GM12878 (cell line): ENCODE data around the gene SNAP29. TPM values are rescaled to one million over a fixed set of nuclear protein-coding genes. Genes with fewer than 3 reads are reported as not detected.

ENCODE experiments used
- ATAC-seq: fragments of 200-7000 bp; cut with Tn5 transposase; 3 replicates; pipeline ENCODE4 v1.9.1; 2020; ENCODE audit warnings: mild to moderate bottlenecking, moderate library complexity
- BruUV-seq: library from RNA; stranded (reverse); fragments of 400-500 nt; replicated peaks from 2 replicates; lab custom pipeline; 2021; lab: Mats Ljungman, UMichigan
- CTCF ChIA-PET: fragments of 300-600 bp; sonication (Branson Sonifier 250); formaldehyde crosslinking; extraction: SDS; loops from one replicate; lab custom pipeline; 2021; ENCODE audit warnings: inconsistent platforms; lab: Yijun Ruan, JAX
- POLR2A ChIA-PET: fragments of 350-600 bp; formaldehyde crosslinking; extraction: SDS; loops from one replicate; lab custom pipeline; 2021; ENCODE audit warnings: inconsistent platforms; lab: Charles Lee
- RAD21 ChIA-PET: fragments of 300-600 bp; sonication (Branson Sonifier 250); formaldehyde crosslinking; loops from one replicate; lab custom pipeline; 2023; ENCODE audit warnings: antibody characterized with exemption; ENCODE audit not compliant: unreplicated experiment; lab: Charles Lee
- SMC1A ChIA-PET: fragments of 300-600 bp; sonication (Branson Sonifier 250); formaldehyde crosslinking; loops from one replicate; lab custom pipeline; 2023; ENCODE audit not compliant: unreplicated experiment, uncharacterized antibody; lab: Charles Lee
- DNase-seq: peaks from one replicate; pipeline ENCODE4 v3.0.0-alpha.2; 2011; ENCODE audit warnings: low read depth, low spot score
- FAIRE-seq: peaks from 3 replicates; lab custom pipeline; 2011; peaks lifted over from hg19 to GRCh38; lab: Jason Lieb, UNC
- H2AFZ ChIP-seq: 2 replicates; pipeline ENCODE4 v1.6.0; 2011; ENCODE audit warnings: low read depth, low read length, control low read depth; ENCODE audit not compliant: control insufficient read depth
- H3K27ac ChIP-seq: 2 replicates; pipeline ENCODE4 v1.5.1; 2011; ENCODE audit warnings: control low read depth; ENCODE audit not compliant: control insufficient read depth, insufficient read depth
- H3K27me3 ChIP-seq, 2 experiments: replicated peaks in 1 of 2; 2 replicates each; pipeline versions ENCODE4 v1.6.0 to v1.6.1; 2011; ENCODE audit warnings: low read length in 1 of 2; ENCODE audit not compliant: control insufficient read depth in 2 of 2, insufficient read depth in 2 of 2
- H3K36me3 ChIP-seq, 2 experiments: 2 replicates each; pipeline ENCODE4 v1.5.1; 2011; ENCODE audit warnings: low read length in 1 of 2; ENCODE audit not compliant: control insufficient read depth in 2 of 2, insufficient read depth in 2 of 2
- H3K4me1 ChIP-seq: 2 replicates; pipeline ENCODE4 v1.6.1; 2011; ENCODE audit warnings: mild to moderate bottlenecking, low read length, moderate library complexity, mixed read lengths; ENCODE audit not compliant: control insufficient read depth, insufficient read depth
- H3K4me2 ChIP-seq: 2 replicates; pipeline ENCODE4 v1.6.0; 2011; ENCODE audit warnings: control low read depth; ENCODE audit not compliant: control insufficient read depth, insufficient read depth
- H3K4me3 ChIP-seq: fragments of 200-600 bp; sonication (generic); 2 replicates; pipeline ENCODE4 v1.5.1; 2016
- H3K79me2 ChIP-seq: 2 replicates; pipeline ENCODE4 v1.6.0; 2011; ENCODE audit warnings: low read length; ENCODE audit not compliant: control insufficient read depth, insufficient read depth
- H3K9ac ChIP-seq: 2 replicates; pipeline ENCODE4 v1.8.0; 2011; ENCODE audit warnings: low read length, control low read depth, mixed read lengths; ENCODE audit not compliant: control insufficient read depth, insufficient read depth
- H3K9me3 ChIP-seq: replicated peaks from 3 replicates; pipeline ENCODE4 v1.5.1; 2011; ENCODE audit warnings: mild to moderate bottlenecking, low read length; ENCODE audit not compliant: control insufficient read depth, insufficient read depth
- H4K20me1 ChIP-seq: 2 replicates; pipeline ENCODE4 v1.6.0; 2011; ENCODE audit not compliant: control insufficient read depth, insufficient read depth
- ATF2 ChIP-seq: IDR thresholded peaks from 2 replicates; pipeline ENCODE4 v1.6.1; 2012; ENCODE audit warnings: low read length, inconsistent platforms
- BCL3 ChIP-seq: IDR thresholded peaks from 2 replicates; pipeline ENCODE4 v1.6.1; 2011; ENCODE audit warnings: borderline replicate concordance, low read depth, mild to moderate bottlenecking, moderate library complexity, low read length; ENCODE audit not compliant: insufficient read depth, poor library complexity, severe bottlenecking
- BMI1 ChIP-seq: fragments of 450-650 bp; IDR thresholded peaks from 2 replicates; pipeline ENCODE4 v1.6.1; 2016; ENCODE audit warnings: mild to moderate bottlenecking, moderate library complexity, borderline replicate concordance
- HDGF ChIP-seq: fragments of 450-650 bp; IDR thresholded peaks from 2 replicates; pipeline ENCODE4 v1.6.1; 2016; ENCODE audit warnings: antibody characterized with exemption
- LARP7 ChIP-seq: fragments of 450-650 bp; IDR thresholded peaks from 2 replicates; pipeline ENCODE4 v1.6.1; 2017; ENCODE audit warnings: mild to moderate bottlenecking
- MXI1 ChIP-seq: fragments of 150-350 bp; IDR thresholded peaks from 2 replicates; pipeline ENCODE4 v1.6.1; 2011; ENCODE audit warnings: low read depth, mild to moderate bottlenecking, inconsistent platforms, low read length, improper control_type of control experiment
- NRF1 ChIP-seq: conservative IDR thresholded peaks from 2 replicates; pipeline ENCODE4 v1.6.1; 2011; ENCODE audit warnings: mild to moderate bottlenecking, low read depth, low read length, improper control_type of control experiment
- SREBF2 ChIP-seq: IDR thresholded peaks from 2 replicates; pipeline ENCODE4 v1.6.1; 2012; ENCODE audit warnings: mild to moderate bottlenecking, low read length
- TAF1 ChIP-seq: IDR thresholded peaks from 2 replicates; pipeline ENCODE4 v1.6.1; 2011; ENCODE audit warnings: mild to moderate bottlenecking, low read depth, low read length, borderline replicate concordance
- ZNF384 ChIP-seq: IDR thresholded peaks from 2 replicates; pipeline ENCODE4 v1.6.1; 2012; ENCODE audit warnings: low read depth, mild to moderate bottlenecking, low read length, improper control_type of control experiment, borderline replicate concordance
- WGBS: methylation state at CpG from one replicate; pipeline ENCODE4 v1.1.6; 2016; ENCODE audit warnings: low lambda C conversion rate; ENCODE audit not compliant: insufficient replicate concordance, insufficient coverage; ENCODE audit errors: missing lambda C conversion rate; 5-methylcytosine and 5-hydroxymethylcytosine counted together
- in situ Hi-C: fragments of 300-500 bp; cut with MboI; formaldehyde crosslinking; loops from 9 replicates; pipeline ENCODE4 v1.14.3; 2018; ENCODE audit warnings: mixed read lengths
- intact Hi-C: fragments of 100-400 bp; cut with micrococcal nuclease; formaldehyde crosslinking; loops from one replicate; pipeline ENCODE4 v1.14.2; 2022; ENCODE audit not compliant: unreplicated experiment
- polyA plus RNA-seq, 11 experiments: library from polyadenylated mRNA; depleted of rRNA in 4 of 11; unstranded in 6 of 11; stranded (reverse) in 5 of 11; fragments of >200 nt; fragmentation: Nextera tagmentation in 4 of 11; fragmentation: Illumina TruSeq in 1 of 11; extraction: Ambion mirVana in 4 of 11; extraction: Trizol in 1 of 11; gene quantifications; 1 replicate in 1 of 11; 2 replicates in 10 of 11; pipeline versions ENCODE4 v1.2.1 to v1.2.3, GENCODE V29; 2011 to 2016; ENCODE audit warnings: inconsistent platforms in 2 of 11, missing spikeins in 2 of 11, low read depth in 1 of 11
- total RNA-seq, 4 experiments: library from RNA; depleted of rRNA in 3 of 4; stranded (reverse); fragments of >200 nt in 3 of 4; fragmentation: Illumina TruSeq in 1 of 4; extraction: Trizol in 1 of 4; gene quantifications; 2 replicates each; pipeline versions ENCODE4 v1.2.1 to v1.2.3, GENCODE V29; 2013 to 2021
- TF ChIP-seq, protein P1 (sequence below), 3 experiments: IDR thresholded peaks in 2 of 3; conservative IDR thresholded peaks in 1 of 3; 2 replicates each; pipeline ENCODE4 v1.5.1; 2011; ENCODE audit warnings: low read depth in 3 of 3, low read length in 3 of 3, mild to moderate bottlenecking in 3 of 3, control low read depth in 2 of 3, moderate library complexity in 2 of 3, inconsistent platforms in 1 of 3, mixed read lengths in 1 of 3; ENCODE audit not compliant: control insufficient read depth in 2 of 3, insufficient read depth in 1 of 3; ENCODE audit errors: extremely low read depth in 1 of 3

Gene SNAP29
- total and polyA plus RNA-seq, 10 of the 15 experiments (the other 5 are each of a cell fraction or from before 2014, with no cell fraction given) = 4.7 to 45.7 (median 27.9) TPM

DNA sequence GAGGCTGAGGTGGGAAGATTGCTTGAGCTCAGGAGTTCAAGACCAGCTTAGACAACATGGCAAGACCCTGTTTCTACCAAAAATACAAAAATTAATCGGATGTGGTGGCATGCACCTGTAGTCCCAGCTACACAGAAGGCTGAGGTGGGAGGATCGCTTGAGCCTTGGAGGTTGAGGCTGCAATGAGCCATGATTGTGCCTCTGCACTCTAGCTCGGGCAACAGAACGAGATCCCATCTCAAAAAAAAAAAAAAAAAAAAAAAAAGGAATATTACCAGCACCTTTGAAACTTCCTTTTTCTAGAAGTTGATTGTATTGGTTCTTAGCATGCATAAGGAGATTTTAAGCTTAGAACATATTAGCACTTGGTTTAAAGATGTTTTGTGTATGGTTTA, 69.8 kb downstream of the SNAP29 start:
- H3K27me3 ChIP-seq = no peaks in the 10 kb centered on the region
- in situ Hi-C loops (no loop called here), intact Hi-C loops (no loop called here)
- peaks cover 82% of the 10 kb centered on the region for H3K79me2 ChIP-seq
- ChIA-PET POLR2A (interaction anchor here (0.6 kb wide), 1 partner anchor 670 kb away, joined by 3 read pairs; no protein-coding TSS in a partner anchor), RAD21 (interaction anchor here (0.6 to 1.0 kb wide), 3 partner anchors 23 to 1664 kb away, joined by 3 to 4 read pairs (median 4); no protein-coding TSS in a partner anchor)
- no TSS peak for BruUV-seq
- H3K27ac ChIP-seq = no peak overlapping the region
- no peaks in the 10 kb centered on the region; the same call in 2 of the 3 replicates for H3K9me3 ChIP-seq
- H4K20me1 ChIP-seq = no peaks in the 10 kb centered on the region; the same call in none of the 2 replicates
- ATAC-seq = no peak
- peaks cover 1 to 9% of the 10 kb centered on the region in 2 experiments; a peak in 3 of 4 replicates for H3K36me3 ChIP-seq
- 77% methylated on average over 3 of the region's 4 CpGs for WGBS
- H3K9ac ChIP-seq = no peak overlapping the region
- no peak overlapping the region for H2AFZ ChIP-seq
- no peak overlapping the region for H3K4me2 ChIP-seq
- peaks cover 13% of the 10 kb centered on the region for H3K4me1 ChIP-seq
- no peak for DNase-seq
- TF ChIP-seq ZNF384 (no peak), BMI1 (no peak), NRF1 (no peak), LARP7 (no peak), MXI1 (no peak), BCL3 (no peak), SREBF2 (no peak), ATF2 (no peak), HDGF (no peak), TAF1 (no peak)
- TF ChIP-seq, protein P1, sequence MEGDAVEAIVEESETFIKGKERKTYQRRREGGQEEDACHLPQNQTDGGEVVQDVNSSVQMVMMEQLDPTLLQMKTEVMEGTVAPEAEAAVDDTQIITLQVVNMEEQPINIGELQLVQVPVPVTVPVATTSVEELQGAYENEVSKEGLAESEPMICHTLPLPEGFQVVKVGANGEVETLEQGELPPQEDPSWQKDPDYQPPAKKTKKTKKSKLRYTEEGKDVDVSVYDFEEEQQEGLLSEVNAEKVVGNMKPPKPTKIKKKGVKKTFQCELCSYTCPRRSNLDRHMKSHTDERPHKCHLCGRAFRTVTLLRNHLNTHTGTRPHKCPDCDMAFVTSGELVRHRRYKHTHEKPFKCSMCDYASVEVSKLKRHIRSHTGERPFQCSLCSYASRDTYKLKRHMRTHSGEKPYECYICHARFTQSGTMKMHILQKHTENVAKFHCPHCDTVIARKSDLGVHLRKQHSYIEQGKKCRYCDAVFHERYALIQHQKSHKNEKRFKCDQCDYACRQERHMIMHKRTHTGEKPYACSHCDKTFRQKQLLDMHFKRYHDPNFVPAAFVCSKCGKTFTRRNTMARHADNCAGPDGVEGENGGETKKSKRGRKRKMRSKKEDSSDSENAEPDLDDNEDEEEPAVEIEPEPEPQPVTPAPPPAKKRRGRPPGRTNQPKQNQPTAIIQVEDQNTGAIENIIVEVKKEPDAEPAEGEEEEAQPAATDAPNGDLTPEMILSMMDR (IDR thresholded peaks at IDR 0.05 in 2 of 3, conservative IDR thresholded peaks at IDR 0.05 in 1 of 3; ENCODE audit: control insufficient read depth in 2 of 3, extremely low read depth in 1 of 3, insufficient read depth in 1 of 3, low read depth in 3 of 3, low read length in 3 of 3) = no peak
- TF ChIP-seq, all 136 proteins: peak for 0
- no peak for FAIRE-seq
- ChIA-PET CTCF (interaction anchor here (0.9 kb wide), 1 partner anchor 8 kb away, joined by 6 read pairs; no protein-coding TSS in a partner anchor), SMC1A (no interaction called here)
- no peak overlapping the region for H3K4me3 ChIP-seq
